MM.1S (cell line): ENCODE data around the gene KCNIP1.

Experiments used
- CTCF ChIP-seq: fragments of 300-600 bp; sonication (generic); IDR thresholded peaks from 2 replicates; pipeline ENCODE4 v1.5.1; 2016; ENCODE audit warnings: antibody characterized with exemption, low read length, mixed read lengths
- EZH2 ChIP-seq: fragments of 300-600 bp; sonication (generic); optimal IDR thresholded peaks from 2 replicates; pipeline ENCODE3; 2017; ENCODE audit warnings: low read depth, mild to moderate bottlenecking, antibody characterized with exemption, low read length, mixed read lengths
- EZH2phosphoT487 ChIP-seq: fragments of 300-600 bp; sonication (generic); IDR thresholded peaks from 2 replicates; pipeline ENCODE4 v1.6.1; 2018; ENCODE audit warnings: antibody characterized with exemption, low read length

GRCh38 chr5:170503990-170504596, at the start of gene KCNIP1:
- TF ChIP-seq CTCF, result no peak
- TF ChIP-seq EZH2, result no peak
- TF ChIP-seq EZH2phosphoT487, result no peak
